OCI-LY1 (cell line): Measurements from ENCODE around the gene PKD1L1.

ENCODE experiments used
- CTCF ChIP-seq: fragments of 200-600 bp; sonication (generic), shearing (Covaris generic); IDR thresholded peaks from 2 replicates; pipeline ENCODE4 v1.5.1; 2017; ENCODE audit warnings: mild to moderate bottlenecking, antibody characterized with exemption, low read length, moderate library complexity, mixed read lengths
- EZH2 ChIP-seq: fragments of 200-600 bp; sonication (generic), shearing (Covaris generic); IDR thresholded peaks from 2 replicates; pipeline ENCODE4 v1.8.0; 2017; ENCODE audit warnings: borderline replicate concordance, mixed run types, mild to moderate bottlenecking, antibody characterized with exemption, low read length, moderate library complexity, mixed read lengths

- TF ChIP-seq CTCF (no peak), EZH2 (no peak)
Observed at GRCh38 chr7:47746468-47746867, 201.8 kb downstream of the PKD1L1 start.
